NCI-H446 (cell line): ENCODE data around the gene AHNAK.
A peak's percentile ranks its signal among the peaks of the same experiment; 100 is the strongest.

ENCODE experiments used
- DNase-seq, 2 experiments: peaks; one replicate each; lab custom pipeline; 2025; lab: John Stamatoyannopoulos, UW

AHNAK gene

GRCh38 chr11:62494246-62494645 is 52.4 kb downstream of the AHNAK start:
- no peak for DNase-seq

GRCh38 chr11:62493801-62494200 is 52.8 kb downstream of the AHNAK start:
- DNase-seq: no peak

- DNase-seq: no peak
Measured at GRCh38 chr11:62492586-62492985, 54.0 kb downstream of the AHNAK start.

GRCh38 chr11:62491571-62492329 is 54.9 kb downstream of the AHNAK start:
- no peak for DNase-seq

- DNase-seq: no peak
Measured at GRCh38 chr11:62489204-62489603, 57.4 kb downstream of the AHNAK start.

- peak; percentile 55 to 77 for DNase-seq
Measured at GRCh38 chr11:62487738-62488551, 58.7 kb downstream of the AHNAK start.

GRCh38 chr11:62487136-62487535 is 59.5 kb downstream of the AHNAK start:
- DNase-seq: no peak

GRCh38 chr11:62484352-62484751 is 62.3 kb downstream of the AHNAK start:
- no peak for DNase-seq

- no peak for DNase-seq
Measured at GRCh38 chr11:62482753-62483152, 63.9 kb downstream of the AHNAK start.

- no peak for DNase-seq
Measured at GRCh38 chr11:62479631-62480201, 66.9 kb downstream of the AHNAK start.

GRCh38 chr11:62477927-62478326 is 68.7 kb downstream of the AHNAK start:
- DNase-seq: no peak

GRCh38 chr11:62472063-62472884 is 74.3 kb downstream of the AHNAK start:
- DNase-seq: no peak

GRCh38 chr11:62471603-62472002 is 75.0 kb downstream of the AHNAK start:
- no peak for DNase-seq

GRCh38 chr11:62468577-62468976 is 78.0 kb downstream of the AHNAK start:
- no peak for DNase-seq

GRCh38 chr11:62466444-62466843 is 80.2 kb downstream of the AHNAK start:
- DNase-seq: no peak

- DNase-seq: no peak
Measured at GRCh38 chr11:62464655-62465054, 82.0 kb downstream of the AHNAK start.

- DNase-seq: peak in 1 of 2 experiments; percentile 11
Measured at GRCh38 chr11:62463121-62463542, 83.5 kb downstream of the AHNAK start.

GRCh38 chr11:62462508-62462892 is 84.1 kb downstream of the AHNAK start:
- no peak for DNase-seq

GRCh38 chr11:62461740-62462507 is 84.7 kb downstream of the AHNAK start:
- no peak for DNase-seq

- DNase-seq: no peak
Measured at GRCh38 chr11:62459080-62459479, 87.5 kb downstream of the AHNAK start.
